HepG2 (cell line): Measurements from ENCODE around the gene JMJD8. TPM values are rescaled to one million over a fixed set of nuclear protein-coding genes. Genes with fewer than 3 reads are reported as not detected.

Experiments used
- ATAC-seq: fragments of 200-7000 bp; cut with Tn5 transposase; 3 replicates; pipeline ENCODE4 v1.9.1; 2020; ENCODE audit warnings: mild to moderate bottlenecking, moderate library complexity
- BruUV-seq: library from RNA; stranded (reverse); fragments of 400-500 nt; replicated peaks from 2 replicates; lab custom pipeline; 2021; lab: Mats Ljungman, UMichigan
- CTCF ChIA-PET: fragments of 300-600 bp; formaldehyde crosslinking; extraction: SDS; loops from one replicate; lab custom pipeline; 2021; ENCODE audit warnings: low total read pairs, inconsistent platforms, low intra/inter-chr PET ratio; lab: Yijun Ruan, JAX
- POLR2A ChIA-PET: fragments of 350-600 bp; sonication (Branson Sonifier 250); formaldehyde crosslinking; loops from one replicate; lab custom pipeline; 2020; ENCODE audit warnings: antibody characterized with exemption, inconsistent platforms; lab: Yijun Ruan, JAX
- DNase-seq: peaks from one replicate; pipeline ENCODE4 v3.0.0-alpha.2; 2015; ENCODE audit warnings: low spot score
- FAIRE-seq: peaks from 3 replicates; lab custom pipeline; 2011; peaks lifted over from hg19 to GRCh38; lab: Jason Lieb, UNC
- H2AFZ ChIP-seq: one replicate; pipeline ENCODE4 v1.6.1; 2011; ENCODE audit warnings: low read length, inconsistent platforms
- H3K27ac ChIP-seq: fragments of 300-600 bp; 3 replicates; pipeline ENCODE4 v1.8.0; 2011; ENCODE audit warnings: mixed run types, mild to moderate bottlenecking, mixed read lengths, low read length, inconsistent platforms; ENCODE audit not compliant: insufficient read depth; ENCODE audit errors: extremely low read length
- H3K27me3 ChIP-seq, 2 experiments: fragments of 200-600 bp in 1 of 2; 2 replicates in 1 of 2; 3 replicates in 1 of 2; pipeline versions ENCODE4 v1.6.0 to v1.8.0; 2011; ENCODE audit warnings: low read length in 2 of 2, mild to moderate bottlenecking in 2 of 2, moderate library complexity in 2 of 2, inconsistent platforms in 1 of 2; ENCODE audit not compliant: insufficient read depth in 2 of 2, control insufficient read depth in 1 of 2
- H3K36me3 ChIP-seq, 2 experiments: fragments of 200-600 bp in 1 of 2; replicated peaks in 1 of 2; 2 replicates in 1 of 2; 3 replicates in 1 of 2; pipeline versions ENCODE4 v1.5.1 to v1.8.0; 2011; ENCODE audit warnings: low read length in 2 of 2, inconsistent platforms in 1 of 2; ENCODE audit not compliant: insufficient read depth in 2 of 2, control insufficient read depth in 1 of 2
- H3K4me1 ChIP-seq: 2 replicates; pipeline ENCODE4 v1.5.1; 2012; ENCODE audit warnings: low read length, inconsistent platforms; ENCODE audit not compliant: insufficient read depth
- H3K4me2 ChIP-seq: 2 replicates; pipeline ENCODE4 v1.6.0; 2011; ENCODE audit warnings: low read depth, low read length, inconsistent platforms
- H3K4me3 ChIP-seq, 3 experiments: fragments of 200-600 bp in 1 of 3; sonication (generic), shearing (Covaris generic) in 1 of 3; replicated peaks in 1 of 3; 2 replicates each; pipeline ENCODE4 v1.5.1; 2011 to 2016; ENCODE audit warnings: low read length in 3 of 3, inconsistent platforms in 2 of 3, low read depth in 2 of 3, mild to moderate bottlenecking in 2 of 3, control low read depth in 1 of 3, mixed read lengths in 1 of 3; ENCODE audit not compliant: insufficient read depth in 1 of 3
- H3K79me2 ChIP-seq: one replicate; pipeline ENCODE4 v1.6.1; 2011; ENCODE audit warnings: low read length, inconsistent platforms; ENCODE audit not compliant: insufficient read depth
- H3K9ac ChIP-seq: 2 replicates; pipeline ENCODE4 v1.6.0; 2011; ENCODE audit warnings: mild to moderate bottlenecking, low read depth, low read length, inconsistent platforms; ENCODE audit not compliant: insufficient read depth
- H3K9me3 ChIP-seq: 2 replicates; pipeline ENCODE4 v1.5.1; 2012; ENCODE audit warnings: mild to moderate bottlenecking, low read length
- H4K20me1 ChIP-seq: 2 replicates; pipeline ENCODE4 v1.6.0; 2011; ENCODE audit warnings: inconsistent platforms, mild to moderate bottlenecking, low read length, moderate library complexity; ENCODE audit not compliant: insufficient read depth
- AGO2 ChIP-seq: fragments of 200-400 bp; formaldehyde crosslinking; optimal IDR thresholded peaks from 2 replicates; pipeline ENCODE3; 2017; ENCODE audit warnings: mild to moderate bottlenecking, low read depth, low read length, moderate library complexity
- CAMTA2 ChIP-seq: sonication (generic); formaldehyde crosslinking; IDR thresholded peaks from 2 replicates; pipeline ENCODE4 v1.4.0; 2020; ENCODE audit warnings: mild to moderate bottlenecking, missing genetic modification reagents, borderline replicate concordance
- HNF4G ChIP-seq, 2 experiments: sonication (generic) in 1 of 2; formaldehyde crosslinking in 1 of 2; IDR thresholded peaks; 2 replicates each; pipeline versions ENCODE4 v1.4.0 to v1.6.1; 2011 to 2020; ENCODE audit warnings: borderline replicate concordance in 2 of 2, low read depth in 2 of 2, mild to moderate bottlenecking in 2 of 2, low read length in 1 of 2, missing genetic modification reagents in 1 of 2, moderate library complexity in 1 of 2
- HNRNPL ChIP-seq: fragments of 200-400 bp; formaldehyde crosslinking; IDR thresholded peaks from 2 replicates; pipeline ENCODE4 v1.6.1; 2017; ENCODE audit warnings: mild to moderate bottlenecking, low read depth, low read length
- MTA1 ChIP-seq: sonication (generic); formaldehyde crosslinking; IDR thresholded peaks from 2 replicates; pipeline ENCODE4 v1.4.0; 2020; ENCODE audit warnings: missing genetic modification reagents, mild to moderate bottlenecking, borderline replicate concordance
- NFE2 ChIP-seq: sonication (generic); formaldehyde crosslinking; IDR thresholded peaks from 2 replicates; pipeline ENCODE4 v1.4.0; 2020; ENCODE audit warnings: missing genetic modification reagents
- ZNF619 ChIP-seq: sonication (generic); formaldehyde crosslinking; IDR thresholded peaks from 2 replicates; pipeline ENCODE4 v1.4.0; 2020; ENCODE audit warnings: mild to moderate bottlenecking, missing genetic modification reagents
- WGBS: methylation state at CpG from one replicate; pipeline ENCODE4 v1.1.6; 2017; ENCODE audit warnings: low lambda C conversion rate; 5-methylcytosine and 5-hydroxymethylcytosine counted together
- in situ Hi-C: cut with HindIII; loops from 2 replicates; pipeline ENCODE4 v1.10.0; 2017; ENCODE audit warnings: low pct_unique_long_range_greater_than_20kb; ENCODE audit not compliant: extremely low pct_ligation_motif_present
- intact Hi-C: fragments of 100-400 bp; cut with micrococcal nuclease; formaldehyde crosslinking; loops from one replicate; pipeline ENCODE4 v1.10.0; 2022; ENCODE audit not compliant: unreplicated experiment
- polyA plus RNA-seq, 8 experiments: library from polyadenylated mRNA; depleted of rRNA in 3 of 8; stranded (reverse) in 7 of 8; unstranded in 1 of 8; fragments of >200 nt; fragmentation: Illumina TruSeq in 4 of 8; extraction: Trizol in 4 of 8; gene quantifications; 2 replicates each; pipeline versions ENCODE4 v1.2.1 to v1.2.3, GENCODE V29; 2011 to 2016; ENCODE audit warnings: low read depth in 4 of 8, missing spikeins in 1 of 8, mixed read lengths in 1 of 8; ENCODE audit not compliant: insufficient read depth in 1 of 8
- total RNA-seq, 5 experiments: library from RNA; depleted of rRNA; stranded (reverse); fragments of >200 nt; fragmentation: Illumina TruSeq; extraction: Trizol; gene quantifications; 2 replicates each; pipeline ENCODE4 v1.2.3, GENCODE V29; 2016; ENCODE audit warnings: low read depth in 1 of 5
- TF ChIP-seq, protein P1 (sequence below): sonication (generic); formaldehyde crosslinking; IDR thresholded peaks from 2 replicates; pipeline ENCODE4 v1.4.0; 2020; ENCODE audit warnings: missing genetic modification reagents
- TF ChIP-seq, protein P2 (sequence below): sonication (generic); formaldehyde crosslinking; IDR thresholded peaks from 2 replicates; pipeline ENCODE4 v1.8.1; 2022; ENCODE audit warnings: low read depth, mild to moderate bottlenecking, missing genetic modification reagents
- TF ChIP-seq, protein P3 (sequence below): sonication (generic); formaldehyde crosslinking; IDR thresholded peaks from 2 replicates; pipeline ENCODE4 v1.8.1; 2023; ENCODE audit warnings: mild to moderate bottlenecking, inconsistent platforms, moderate library complexity, missing genetic modification reagents, borderline replicate concordance

Gene JMJD8
- total and polyA plus RNA-seq, 2 of the 13 experiments (the other 11 are each of a cell fraction or from before 2014, with no cell fraction given) = 2.6 to 11.8 TPM

DNA sequence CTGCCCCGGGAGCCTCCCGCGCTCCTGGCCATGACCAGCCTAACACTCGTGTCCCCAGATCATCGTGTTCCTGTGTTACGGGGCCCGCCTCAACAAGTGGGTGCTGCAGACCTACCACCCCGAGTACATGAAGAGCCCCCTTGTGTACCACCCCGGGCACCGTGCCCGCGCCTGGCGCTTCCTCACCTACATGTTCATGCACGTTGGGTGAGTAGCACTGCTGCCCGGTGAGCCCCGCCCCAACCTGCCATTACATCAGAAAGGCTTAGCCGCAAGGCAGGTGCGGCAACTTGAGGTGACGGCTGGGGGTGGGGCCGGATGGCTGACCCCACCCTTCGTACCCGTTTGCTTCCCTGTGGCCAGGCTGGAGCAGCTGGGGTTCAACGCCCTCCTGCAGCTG is 7.2 kb downstream of the JMJD8 start:
- no peak overlapping the region for H3K9ac ChIP-seq
- DNase-seq (no peak), FAIRE-seq (no peak), ATAC-seq (no peak)
- peaks cover 12% of the 10 kb centered on the region for H3K79me2 ChIP-seq
- no peak overlapping the region for H3K27ac ChIP-seq
- 0 out of 2 replicates have a peak, but pooled peaks cover 3% of the 10 kb centered on the region for H4K20me1 ChIP-seq
- no TSS peak for BruUV-seq
- H3K27me3 ChIP-seq = no peaks in the 10 kb centered on the region; a peak in 1 of 5 replicates
- H2AFZ ChIP-seq = no peak overlapping the region
- in situ Hi-C loops (no loop called here), intact Hi-C loops (no loop called here)
- H3K9me3 ChIP-seq = no peaks in the 10 kb centered on the region
- POLR2A ChIA-PET = interaction anchor here (1.6 to 1.9 kb wide), 3 partner anchors 9 to 28 kb away, joined by 5 to 12 read pairs (median 6); partner anchors contain the start of genes RHOT2 and WDR90
- no peak overlapping the region for H3K4me3 ChIP-seq
- WGBS = 96% methylated on average over 17 of the region's 23 CpGs
- no peak overlapping the region for H3K4me2 ChIP-seq
- TF ChIP-seq, protein P1, sequence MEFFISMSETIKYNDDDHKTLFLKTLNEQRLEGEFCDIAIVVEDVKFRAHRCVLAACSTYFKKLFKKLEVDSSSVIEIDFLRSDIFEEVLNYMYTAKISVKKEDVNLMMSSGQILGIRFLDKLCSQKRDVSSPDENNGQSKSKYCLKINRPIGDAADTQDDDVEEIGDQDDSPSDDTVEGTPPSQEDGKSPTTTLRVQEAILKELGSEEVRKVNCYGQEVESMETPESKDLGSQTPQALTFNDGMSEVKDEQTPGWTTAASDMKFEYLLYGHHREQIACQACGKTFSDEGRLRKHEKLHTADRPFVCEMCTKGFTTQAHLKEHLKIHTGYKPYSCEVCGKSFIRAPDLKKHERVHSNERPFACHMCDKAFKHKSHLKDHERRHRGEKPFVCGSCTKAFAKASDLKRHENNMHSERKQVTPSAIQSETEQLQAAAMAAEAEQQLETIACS = no peak
- TF ChIP-seq, protein P2, sequence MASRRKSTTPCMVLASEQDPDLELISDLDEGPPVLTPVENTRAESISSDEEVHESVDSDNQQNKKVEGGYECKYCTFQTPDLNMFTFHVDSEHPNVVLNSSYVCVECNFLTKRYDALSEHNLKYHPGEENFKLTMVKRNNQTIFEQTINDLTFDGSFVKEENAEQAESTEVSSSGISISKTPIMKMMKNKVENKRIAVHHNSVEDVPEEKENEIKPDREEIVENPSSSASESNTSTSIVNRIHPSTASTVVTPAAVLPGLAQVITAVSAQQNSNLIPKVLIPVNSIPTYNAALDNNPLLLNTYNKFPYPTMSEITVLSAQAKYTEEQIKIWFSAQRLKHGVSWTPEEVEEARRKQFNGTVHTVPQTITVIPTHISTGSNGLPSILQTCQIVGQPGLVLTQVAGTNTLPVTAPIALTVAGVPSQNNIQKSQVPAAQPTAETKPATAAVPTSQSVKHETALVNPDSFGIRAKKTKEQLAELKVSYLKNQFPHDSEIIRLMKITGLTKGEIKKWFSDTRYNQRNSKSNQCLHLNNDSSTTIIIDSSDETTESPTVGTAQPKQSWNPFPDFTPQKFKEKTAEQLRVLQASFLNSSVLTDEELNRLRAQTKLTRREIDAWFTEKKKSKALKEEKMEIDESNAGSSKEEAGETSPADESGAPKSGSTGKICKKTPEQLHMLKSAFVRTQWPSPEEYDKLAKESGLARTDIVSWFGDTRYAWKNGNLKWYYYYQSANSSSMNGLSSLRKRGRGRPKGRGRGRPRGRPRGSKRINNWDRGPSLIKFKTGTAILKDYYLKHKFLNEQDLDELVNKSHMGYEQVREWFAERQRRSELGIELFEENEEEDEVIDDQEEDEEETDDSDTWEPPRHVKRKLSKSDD (CRISPR knock-in tag) = peak; percentile 40; the same call in 1 of the 2 replicates
- TF ChIP-seq, protein P3, sequence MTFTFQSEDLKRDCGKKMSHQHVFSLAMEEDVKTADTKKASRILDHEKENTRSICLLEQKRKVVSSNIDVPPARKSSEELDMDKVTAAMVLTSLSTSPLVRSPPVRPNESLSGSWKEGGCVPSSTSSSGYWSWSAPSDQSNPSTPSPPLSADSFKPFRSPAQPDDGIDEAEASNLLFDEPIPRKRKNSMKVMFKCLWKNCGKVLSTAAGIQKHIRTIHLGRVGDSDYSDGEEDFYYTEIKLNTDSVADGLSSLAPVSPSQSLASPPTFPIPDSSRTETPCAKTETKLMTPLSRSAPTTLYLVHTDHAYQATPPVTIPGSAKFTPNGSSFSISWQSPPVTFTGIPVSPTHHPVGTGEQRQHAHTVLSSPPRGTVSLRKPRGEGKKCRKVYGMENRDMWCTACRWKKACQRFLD (CRISPR knock-in tag) = no peak
- TF ChIP-seq NFE2 (CRISPR knock-in tag) (no peak), HNRNPL (peak; percentile 87), HNF4G (IDR thresholded peaks at IDR 0.05; ENCODE audit: borderline replicate concordance, low read depth, low read length) (no peak), HNF4G (CRISPR knock-in tag; IDR thresholded peaks at IDR 0.05; ENCODE audit: borderline replicate concordance, low read depth) (no peak), CAMTA2 (CRISPR knock-in tag) (no peak), ZNF619 (CRISPR knock-in tag) (no peak), AGO2 (peak; percentile 18), MTA1 (0 out of 2 replicates have a peak, but pooled peaks have one; percentile 13)
- peaks cover 14 to 24% of the 10 kb centered on the region in 2 experiments; a peak in 4 of 5 replicates for H3K36me3 ChIP-seq
- H3K4me1 ChIP-seq = peaks cover 44% of the 10 kb centered on the region
- CTCF ChIA-PET = no interaction called here
